B cell (primary cell): ENCODE measurements around the gene AIG1. TPM values are rescaled to one million over a fixed set of nuclear protein-coding genes. Genes with fewer than 3 reads are reported as not detected.
"Not testable (repeated sequence)": the region's sequence is repeated elsewhere in the genome, so short reads cannot be mapped to it uniquely, and the experiment has no call there.

Experiments
- ATAC-seq: fragments of 200-7000 bp; cut with Tn5 transposase; one replicate; pipeline ENCODE4 v1.10.0; 2021; ENCODE audit warnings: low read depth, mild to moderate bottlenecking, moderate number of reproducible peaks, moderate library complexity
- CTCF ChIA-PET: fragments of 350-600 bp; sonication (Branson Sonifier 250); formaldehyde crosslinking; loops from one replicate; lab custom pipeline; 2021; ENCODE audit warnings: antibody characterized with exemption, inconsistent platforms; lab: Charles Lee
- POLR2A ChIA-PET: fragments of 350-600 bp; sonication (Branson Sonifier 250); formaldehyde crosslinking; loops from one replicate; lab custom pipeline; 2021; ENCODE audit warnings: antibody characterized with exemption; lab: Charles Lee
- DNase-seq: peaks from one replicate; pipeline ENCODE4 v3.0.0; 2013
- H2AFZ ChIP-seq: 2 replicates; pipeline ENCODE4 v1.6.1; 2012; ENCODE audit warnings: mild to moderate bottlenecking, low read depth, low read length; ENCODE audit not compliant: insufficient read depth, poor library complexity, severe bottlenecking
- H3K27ac ChIP-seq, 2 donors: 1 replicate in 1 of 2; 2 replicates in 1 of 2; pipeline ENCODE4 v1.5.1; 2012 to 2013; ENCODE audit warnings: low read length in 2 of 2, mild to moderate bottlenecking in 2 of 2, moderate library complexity in 1 of 2
- H3K27me3 ChIP-seq, 4 experiments: fragments of 200-600 bp in 1 of 4; sonication (generic) in 1 of 4; replicated peaks in 1 of 4; 1 replicate in 2 of 4; 2 replicates in 2 of 4; pipeline versions ENCODE4 v1.6.1 to v1.7.0; 2013 to 2016; ENCODE audit warnings: low read length in 3 of 4, mild to moderate bottlenecking in 2 of 4, mixed read lengths in 1 of 4, moderate library complexity in 1 of 4; ENCODE audit not compliant: insufficient read depth in 4 of 4, control insufficient read depth in 3 of 4; ENCODE audit errors: control extremely low read depth in 1 of 4
- H3K36me3 ChIP-seq, 2 experiments: replicated peaks in 1 of 2; 1 replicate in 1 of 2; 2 replicates in 1 of 2; pipeline versions ENCODE4 v1.6.1 to v1.7.1; 2013; ENCODE audit warnings: low read length in 1 of 2; ENCODE audit not compliant: insufficient read depth in 2 of 2, control insufficient read depth in 1 of 2; ENCODE audit errors: control extremely low read depth in 1 of 2, extremely low read depth in 1 of 2
- H3K4me1 ChIP-seq, 2 donors: fragments of 200-600 bp in 1 of 2; sonication (generic) in 1 of 2; 1 replicate in 1 of 2; 2 replicates in 1 of 2; pipeline versions ENCODE4 v1.5.1 to v1.6.1; 2013 to 2017; ENCODE audit warnings: low read length in 2 of 2; ENCODE audit not compliant: control insufficient read depth in 2 of 2, insufficient read depth in 2 of 2
- H3K4me2 ChIP-seq: replicated peaks from 2 replicates; pipeline ENCODE3; 2012; ENCODE audit warnings: mild to moderate bottlenecking, low read depth, low read length; ENCODE audit not compliant: poor library complexity, severe bottlenecking
- H3K4me3 ChIP-seq, 5 experiments: fragments of 200-600 bp in 1 of 5; sonication (generic) in 1 of 5; 1 replicate in 3 of 5; 2 replicates in 2 of 5; pipeline versions ENCODE4 v1.5.1 to v1.7.0; 2011 to 2016; ENCODE audit warnings: low read length in 4 of 5, mild to moderate bottlenecking in 4 of 5, low read depth in 2 of 5, control low read depth in 1 of 5, moderate library complexity in 1 of 5; ENCODE audit not compliant: insufficient read depth in 1 of 5; ENCODE audit errors: control extremely low read depth in 1 of 5, extremely low read depth in 1 of 5
- H3K79me2 ChIP-seq: fragments of 200-600 bp; sonication (generic); one replicate; pipeline ENCODE4 v1.6.0; 2016; ENCODE audit warnings: low read length; ENCODE audit not compliant: control insufficient read depth, insufficient read depth
- H3K9ac ChIP-seq: fragments of 200-600 bp; sonication (generic); 2 replicates; pipeline ENCODE4 v1.6.1; 2017; ENCODE audit warnings: mild to moderate bottlenecking, low read length, moderate library complexity
- H3K9me3 ChIP-seq, 3 donors: one replicate each; pipeline versions ENCODE4 v1.6.1 to v1.7.1; 2013; ENCODE audit warnings: low read length in 2 of 3; ENCODE audit not compliant: control insufficient read depth in 2 of 3, insufficient read depth in 1 of 3; ENCODE audit errors: control extremely low read depth in 1 of 3
- H4K20me1 ChIP-seq: 2 replicates; pipeline ENCODE4 v1.6.0; 2012; ENCODE audit warnings: mild to moderate bottlenecking, low read length; ENCODE audit not compliant: insufficient read depth, control insufficient read depth, poor library complexity, severe bottlenecking
- H3K27ac Mint-ChIP-seq: one replicate; pipeline ENCODE4 v1.8.0; 2021; ENCODE audit warnings: mixed read lengths
- H3K27me3 Mint-ChIP-seq: one replicate; pipeline ENCODE4 v1.8.0; 2021; ENCODE audit warnings: mixed read lengths
- H3K4me1 Mint-ChIP-seq: one replicate; pipeline ENCODE4 v1.8.0; 2021; ENCODE audit warnings: mixed read lengths
- H3K4me3 Mint-ChIP-seq: one replicate; pipeline ENCODE4 v1.8.0; 2021; ENCODE audit warnings: mixed read lengths
- H3K9me3 Mint-ChIP-seq: one replicate; pipeline ENCODE4 v1.8.0; 2022; ENCODE audit warnings: mixed read lengths; ENCODE audit not compliant: insufficient read depth
- CTCF ChIP-seq: fragments of 200-600 bp; IDR thresholded peaks from one replicate; pipeline ENCODE4 v1.8.0; 2022; ENCODE audit warnings: antibody characterized with exemption, mild to moderate bottlenecking
- EZH2 ChIP-seq: IDR thresholded peaks from 2 replicates; pipeline ENCODE4 v1.6.1; 2012; ENCODE audit warnings: borderline replicate concordance, low read depth, mild to moderate bottlenecking, moderate library complexity, low read length; ENCODE audit not compliant: insufficient read depth, poor library complexity, severe bottlenecking
- WGBS: methylation state at CpG from one replicate; pipeline ENCODE4 v1.1.5; 2013; ENCODE audit warnings: missing lambda C conversion rate; ENCODE audit not compliant: insufficient coverage; 5-methylcytosine and 5-hydroxymethylcytosine counted together
- intact Hi-C: fragments of 100-400 bp; cut with micrococcal nuclease; formaldehyde crosslinking; loops from one replicate; pipeline ENCODE4 v1.10.0; 2022
- polyA plus RNA-seq: library from polyadenylated mRNA; depleted of rRNA; stranded (reverse); fragments of >200 nt; gene quantifications from 2 replicates; pipeline ENCODE4 v1.2.3, GENCODE V29; 2012
- total RNA-seq, 2 donors: library from RNA; stranded (reverse); fragments of 120-200 nt in 1 of 2; gene quantifications; 1 replicate in 1 of 2; 2 replicates in 1 of 2; pipeline versions ENCODE4 v1.2.3 to v1.2.4, GENCODE V29; 2013 to 2022

Gene AIG1
- total and polyA plus RNA-seq, 2 donors (not counting 1 experiment from before 2014, with no cell fraction given), result 7.0 to 9.0 TPM

GRCh38 chr6:143039548-143039947, 21.1 kb upstream of the AIG1 start:
- DNase-seq, result no peak
- H3K9me3 ChIP-seq, result peaks cover 0 to 4% (median 2%) of the 10 kb centered on the region in 3 donors
- Mint-ChIP-seq H3K27ac (no peak overlapping the region), H3K4me1 (peaks cover 6% of the 10 kb centered on the region), H3K27me3 (peaks cover 57% of the 10 kb centered on the region), H3K4me3 (no peak overlapping the region), H3K9me3 (peaks cover 3% of the 10 kb centered on the region)
- no peak for ATAC-seq
- H3K79me2 ChIP-seq, result no peaks in the 10 kb centered on the region
- CTCF ChIA-PET, result interaction anchor here (2.5 kb wide), 1 partner anchor 346 kb away, joined by 5 read pairs; no protein-coding TSS in a partner anchor
- peak overlapping the region; percentile 19 for H2AFZ ChIP-seq
- POLR2A ChIA-PET, result no interaction called here
- 100% methylated on average over 1 of the region's 4 CpGs for WGBS
- TF ChIP-seq CTCF, result no peak
- no peak for TF ChIP-seq EZH2
- H3K9ac ChIP-seq, result no peak overlapping the region
- no peaks in the 10 kb centered on the region for H3K36me3 ChIP-seq
- H4K20me1 ChIP-seq, result no peaks in the 10 kb centered on the region
- intact Hi-C loops, result no loop called here
- H3K27me3 ChIP-seq, result peaks cover 0 to 11% (median 2%) of the 10 kb centered on the region in 4 experiments
- no peak overlapping the region for H3K4me3 ChIP-seq
- no peak overlapping the region for H3K4me2 ChIP-seq
- peaks cover 0 to 6% of the 10 kb centered on the region in 2 donors for H3K4me1 ChIP-seq
- H3K27ac ChIP-seq, result no peak overlapping the region

- ChIA-PET CTCF (interaction anchor here (2.5 kb wide), 1 partner anchor 347 kb away, joined by 5 read pairs; no protein-coding TSS in a partner anchor), POLR2A (no interaction called here)
- Histone ChIP-seq H3K79me2 (no peaks in the 10 kb centered on the region), H3K9ac (no peak overlapping the region), H3K27ac (no peak overlapping the region), H4K20me1 (no peaks in the 10 kb centered on the region), H3K4me3 (no peak overlapping the region), H3K9me3 (peaks cover 0 to 3% (median 2%) of the 10 kb centered on the region in 3 donors), H3K36me3 (no peaks in the 10 kb centered on the region), H3K27me3 (peaks cover 0 to 15% (median 2%) of the 10 kb centered on the region in 4 experiments), H3K4me2 (no peak overlapping the region), H3K4me1 (peaks cover 0 to 6% of the 10 kb centered on the region in 2 donors), H2AFZ (no peak overlapping the region)
- H3K4me1 Mint-ChIP-seq, result peaks cover 6% of the 10 kb centered on the region
- DNase-seq (no peak), ATAC-seq (no peak)
- peaks cover 62% of the 10 kb centered on the region for H3K27me3 Mint-ChIP-seq
- no peak for TF ChIP-seq EZH2
- TF ChIP-seq CTCF, result no peak
- no peak overlapping the region for H3K4me3 Mint-ChIP-seq
- peaks cover 3% of the 10 kb centered on the region for H3K9me3 Mint-ChIP-seq
- intact Hi-C loops, result no loop called here
- no peak overlapping the region for H3K27ac Mint-ChIP-seq
- 88% methylated on average over 1 of the region's 2 CpGs for WGBS
Measured at GRCh38 chr6:143040018-143040417, 20.7 kb upstream of the AIG1 start.

GRCh38 chr6:143044345-143044744, 16.3 kb upstream of the AIG1 start:
- CTCF ChIA-PET, result not testable (repeated sequence)
- WGBS, result no CpG with 5 or more reads among the region's 4 CpGs

More at GRCh38 chr6:143044345-143044744, 16.3 kb upstream of the AIG1 start:
- H4K20me1 ChIP-seq, H3K36me3 ChIP-seq, H3K4me1 Mint-ChIP-seq, DNase-seq, ATAC-seq, H3K79me2 ChIP-seq, H3K27ac Mint-ChIP-seq, H3K9me3 ChIP-seq, intact Hi-C loops, H3K4me2 ChIP-seq, POLR2A ChIA-PET, H2AFZ ChIP-seq, H3K4me3 ChIP-seq, H3K4me3 Mint-ChIP-seq, H3K27ac ChIP-seq, H3K4me1 ChIP-seq, H3K9me3 Mint-ChIP-seq, H3K9ac ChIP-seq: not testable (repeated sequence)
- peaks cover 73% of the 10 kb centered on the region for H3K27me3 Mint-ChIP-seq
- peaks cover 0 to 12% (median 6%) of the 10 kb centered on the region in 4 experiments for H3K27me3 ChIP-seq
